Astrocyte (in vitro differentiated cells and primary cell): Measurements from ENCODE around the gene GPRC5B. TPM values are rescaled to one million over a fixed set of nuclear protein-coding genes. Genes with fewer than 3 reads are reported as not detected.

ENCODE experiments used
- DNase-seq: peaks from one replicate; pipeline ENCODE4 v3.0.0-alpha.2; 2010; ENCODE audit warnings: low read depth
- FAIRE-seq: peaks from 2 replicates; lab custom pipeline; 2011; peaks lifted over from hg19 to GRCh38; lab: Jason Lieb, UNC
- H2AFZ ChIP-seq: 2 replicates; pipeline ENCODE4 v1.6.0; 2012; ENCODE audit warnings: low read depth, low read length, inconsistent platforms
- H3K27ac ChIP-seq: 2 replicates; pipeline ENCODE4 v1.5.1; 2011; ENCODE audit warnings: low read depth, low read length, inconsistent platforms
- H3K27me3 ChIP-seq: 2 replicates; pipeline ENCODE4 v1.6.0; 2011; ENCODE audit warnings: low read length, inconsistent platforms; ENCODE audit not compliant: insufficient read depth
- H3K36me3 ChIP-seq: 2 replicates; pipeline ENCODE4 v1.5.1; 2011; ENCODE audit warnings: low read length, inconsistent platforms; ENCODE audit not compliant: insufficient read depth
- H3K4me1 ChIP-seq: 2 replicates; pipeline ENCODE4 v1.5.1; 2011; ENCODE audit warnings: low read length, inconsistent platforms; ENCODE audit not compliant: insufficient read depth
- H3K4me2 ChIP-seq: 2 replicates; pipeline ENCODE4 v1.6.0; 2012; ENCODE audit warnings: low read length, inconsistent platforms
- H3K4me3 ChIP-seq: 2 replicates; pipeline ENCODE4 v1.5.1; 2011; ENCODE audit warnings: low read depth, mild to moderate bottlenecking, low read length, inconsistent platforms; ENCODE audit not compliant: insufficient read depth
- H3K79me2 ChIP-seq: 2 replicates; pipeline ENCODE4 v1.6.0; 2012; ENCODE audit warnings: mild to moderate bottlenecking, low read length, inconsistent platforms; ENCODE audit not compliant: insufficient read depth
- H3K9ac ChIP-seq: 2 replicates; pipeline ENCODE4 v1.6.0; 2012; ENCODE audit warnings: mild to moderate bottlenecking, low read length, inconsistent platforms
- H3K9me3 ChIP-seq: 2 replicates; pipeline ENCODE4 v1.5.1; 2012; ENCODE audit warnings: low read depth, mild to moderate bottlenecking, low read length, inconsistent platforms; ENCODE audit not compliant: insufficient read depth
- H4K20me1 ChIP-seq: 2 replicates; pipeline ENCODE4 v1.6.0; 2012; ENCODE audit warnings: low read length, inconsistent platforms; ENCODE audit not compliant: insufficient read depth
- H3K27ac Mint-ChIP-seq: one replicate; pipeline ENCODE4 v1.8.0; 2021; ENCODE audit warnings: mild to moderate bottlenecking, mixed read lengths; ENCODE audit not compliant: unreplicated experiment
- H3K27me3 Mint-ChIP-seq: one replicate; pipeline ENCODE4 v1.8.0; 2021; ENCODE audit warnings: low read depth, mixed read lengths; ENCODE audit not compliant: unreplicated experiment
- H3K36me3 Mint-ChIP-seq: one replicate; pipeline ENCODE4 v1.8.0; 2021; ENCODE audit warnings: low read depth, mixed read lengths; ENCODE audit not compliant: unreplicated experiment
- H3K4me1 Mint-ChIP-seq: one replicate; pipeline ENCODE4 v1.8.0; 2021; ENCODE audit warnings: low read depth, mixed read lengths; ENCODE audit not compliant: unreplicated experiment
- H3K4me3 Mint-ChIP-seq: one replicate; pipeline ENCODE4 v1.8.0; 2021; ENCODE audit warnings: mild to moderate bottlenecking, moderate library complexity, mixed read lengths; ENCODE audit not compliant: unreplicated experiment
- H3K9me3 Mint-ChIP-seq: one replicate; pipeline ENCODE4 v1.8.0; 2021; ENCODE audit warnings: mild to moderate bottlenecking, mixed read lengths; ENCODE audit not compliant: unreplicated experiment
- EZH2 ChIP-seq: IDR thresholded peaks from 2 replicates; pipeline ENCODE4 v1.6.1; 2012; ENCODE audit warnings: mild to moderate bottlenecking, low read length, inconsistent platforms; ENCODE audit not compliant: insufficient read depth
- total RNA-seq: library from RNA; stranded (reverse); gene quantifications from 2 replicates; pipeline ENCODE4 v1.2.1, GENCODE V29; 2021
- TF ChIP-seq, protein P1 (sequence below): IDR thresholded peaks from 2 replicates; pipeline ENCODE4 v1.5.1; 2011; ENCODE audit warnings: low read depth, mild to moderate bottlenecking, inconsistent platforms, low read length, moderate library complexity; ENCODE audit not compliant: insufficient read depth

The GPRC5B gene
- total RNA-seq, 1 donor from 2014 or later = 9.3 TPM

DNA sequence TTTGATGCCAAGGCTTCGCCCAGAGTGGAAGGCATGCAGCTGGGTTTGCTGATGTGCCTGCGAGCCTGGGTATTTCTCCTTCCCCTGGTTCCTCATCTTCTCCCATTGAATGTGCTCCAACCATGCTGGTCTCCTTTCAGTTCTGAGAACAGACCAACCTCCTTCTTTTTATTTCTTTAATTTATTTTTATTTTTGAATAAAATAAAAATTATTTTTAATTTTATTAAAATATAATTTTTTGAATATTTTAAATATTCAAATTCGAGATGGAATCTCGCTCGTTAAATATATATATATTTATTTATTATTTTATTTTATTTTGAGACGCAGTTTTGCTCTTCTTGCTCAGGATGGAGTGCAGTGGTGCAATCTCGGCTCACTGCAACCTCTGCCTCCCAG is 30.2 kb upstream of the GPRC5B start:
- Mint-ChIP-seq H3K4me3 (no peak overlapping the region), H3K9me3 (no peaks in the 10 kb centered on the region), H3K36me3 (peaks cover 2% of the 10 kb centered on the region), H3K27me3 (no peaks in the 10 kb centered on the region), H3K27ac (no peak overlapping the region), H3K4me1 (peaks cover 6% of the 10 kb centered on the region)
- H3K36me3 ChIP-seq = no peaks in the 10 kb centered on the region
- H3K27ac ChIP-seq = no peak overlapping the region
- H3K27me3 ChIP-seq = peaks cover 3% of the 10 kb centered on the region
- no peak overlapping the region for H3K4me3 ChIP-seq
- no peak overlapping the region for H2AFZ ChIP-seq
- no peak for FAIRE-seq
- no peak overlapping the region for H3K9ac ChIP-seq
- H3K79me2 ChIP-seq = no peaks in the 10 kb centered on the region
- TF ChIP-seq, protein P1, sequence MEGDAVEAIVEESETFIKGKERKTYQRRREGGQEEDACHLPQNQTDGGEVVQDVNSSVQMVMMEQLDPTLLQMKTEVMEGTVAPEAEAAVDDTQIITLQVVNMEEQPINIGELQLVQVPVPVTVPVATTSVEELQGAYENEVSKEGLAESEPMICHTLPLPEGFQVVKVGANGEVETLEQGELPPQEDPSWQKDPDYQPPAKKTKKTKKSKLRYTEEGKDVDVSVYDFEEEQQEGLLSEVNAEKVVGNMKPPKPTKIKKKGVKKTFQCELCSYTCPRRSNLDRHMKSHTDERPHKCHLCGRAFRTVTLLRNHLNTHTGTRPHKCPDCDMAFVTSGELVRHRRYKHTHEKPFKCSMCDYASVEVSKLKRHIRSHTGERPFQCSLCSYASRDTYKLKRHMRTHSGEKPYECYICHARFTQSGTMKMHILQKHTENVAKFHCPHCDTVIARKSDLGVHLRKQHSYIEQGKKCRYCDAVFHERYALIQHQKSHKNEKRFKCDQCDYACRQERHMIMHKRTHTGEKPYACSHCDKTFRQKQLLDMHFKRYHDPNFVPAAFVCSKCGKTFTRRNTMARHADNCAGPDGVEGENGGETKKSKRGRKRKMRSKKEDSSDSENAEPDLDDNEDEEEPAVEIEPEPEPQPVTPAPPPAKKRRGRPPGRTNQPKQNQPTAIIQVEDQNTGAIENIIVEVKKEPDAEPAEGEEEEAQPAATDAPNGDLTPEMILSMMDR = no peak
- TF ChIP-seq EZH2 = no peak
- H3K4me1 ChIP-seq = no peaks in the 10 kb centered on the region
- no peak for DNase-seq
- no peaks in the 10 kb centered on the region for H3K9me3 ChIP-seq
- H4K20me1 ChIP-seq = no peaks in the 10 kb centered on the region
- no peak overlapping the region for H3K4me2 ChIP-seq

DNA sequence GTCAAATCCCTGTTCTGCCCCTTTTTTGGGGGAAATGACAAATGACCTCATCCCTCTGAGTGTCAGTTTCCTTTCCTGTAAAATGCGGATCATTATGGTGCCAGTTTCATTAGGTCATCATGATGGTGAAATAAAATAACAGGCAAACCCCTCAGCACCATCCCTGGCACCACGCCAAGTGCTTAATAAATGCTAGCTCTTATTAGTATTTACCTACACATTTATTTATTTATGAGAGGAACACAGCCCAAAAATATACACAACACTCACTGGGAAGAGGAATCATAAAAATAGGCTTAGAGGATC is 28.6 kb upstream of the GPRC5B start:
- no peak overlapping the region for H3K4me3 ChIP-seq
- no peaks in the 10 kb centered on the region for H3K4me1 ChIP-seq
- H3K9ac ChIP-seq = no peak overlapping the region
- TF ChIP-seq, protein P1 = no peak
- no peak overlapping the region for H3K4me2 ChIP-seq
- H4K20me1 ChIP-seq = no peaks in the 10 kb centered on the region
- Mint-ChIP-seq H3K36me3 (peaks cover 2% of the 10 kb centered on the region), H3K4me1 (peaks cover 6% of the 10 kb centered on the region), H3K27ac (no peak overlapping the region), H3K27me3 (no peaks in the 10 kb centered on the region), H3K9me3 (no peaks in the 10 kb centered on the region), H3K4me3 (no peak overlapping the region)
- no peaks in the 10 kb centered on the region for H3K9me3 ChIP-seq
- H3K27ac ChIP-seq = no peak overlapping the region
- peaks cover 3% of the 10 kb centered on the region for H3K27me3 ChIP-seq
- no peaks in the 10 kb centered on the region for H3K36me3 ChIP-seq
- H3K79me2 ChIP-seq = no peaks in the 10 kb centered on the region
- DNase-seq (no peak), FAIRE-seq (no peak)
- H2AFZ ChIP-seq = peak overlapping the region; percentile 14

DNA sequence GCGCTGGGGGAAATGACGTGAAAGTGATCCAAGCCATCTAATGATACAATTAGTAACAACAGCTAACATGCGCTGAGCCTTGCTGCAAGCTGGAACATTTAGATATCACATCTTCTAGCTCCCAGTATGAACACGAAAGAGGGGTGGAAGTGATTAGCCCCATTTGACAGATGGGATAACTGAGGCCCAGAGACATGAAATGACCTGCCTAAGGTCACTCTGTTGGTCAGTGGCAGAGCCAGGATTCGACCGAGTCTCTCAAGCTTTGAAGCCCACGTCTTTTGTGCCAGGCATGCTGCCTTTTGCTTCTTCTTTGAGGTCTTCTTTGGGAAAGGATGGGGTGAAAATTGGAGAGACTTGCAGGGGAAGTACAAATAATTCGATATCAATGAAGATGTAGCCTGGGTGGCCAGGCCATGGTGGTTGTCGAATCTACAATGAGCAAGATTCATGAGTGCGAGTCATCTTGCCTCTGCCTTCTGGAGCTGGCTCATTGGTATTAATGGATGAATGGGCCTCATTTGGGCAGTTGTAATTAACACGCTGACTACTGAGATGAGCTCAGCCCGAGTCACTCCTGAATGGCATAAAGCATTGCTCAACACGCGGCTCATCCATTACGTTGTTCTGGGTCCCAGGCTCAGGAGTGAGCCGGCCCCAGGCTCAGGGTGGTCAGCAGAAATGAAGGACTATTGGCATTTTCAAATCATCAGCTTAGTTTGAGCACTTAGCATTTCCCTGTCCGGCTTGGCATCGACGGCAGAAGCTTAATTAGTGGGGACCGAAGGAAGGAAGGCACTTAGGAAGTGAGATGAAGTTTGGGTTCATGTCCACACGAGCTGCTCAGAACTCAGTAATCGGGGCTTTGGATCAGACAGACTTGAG is 28.0 kb upstream of the GPRC5B start:
- no peak for TF ChIP-seq EZH2
- TF ChIP-seq, protein P1 = no peak
- no peaks in the 10 kb centered on the region for H3K27me3 Mint-ChIP-seq
- no peaks in the 10 kb centered on the region for H3K79me2 ChIP-seq
- DNase-seq (peak; percentile 8), FAIRE-seq (no peak)
- no peak overlapping the region for H3K27ac ChIP-seq
- peak overlapping the region; percentile 14 for H2AFZ ChIP-seq
- no peaks in the 10 kb centered on the region for H3K36me3 ChIP-seq
- no peaks in the 10 kb centered on the region for H3K4me1 ChIP-seq
- H3K27me3 ChIP-seq = peaks cover 3% of the 10 kb centered on the region
- H3K9ac ChIP-seq = no peak overlapping the region
- no peaks in the 10 kb centered on the region for H4K20me1 ChIP-seq
- H3K4me3 ChIP-seq = no peak overlapping the region
- peaks cover 2% of the 10 kb centered on the region for H3K36me3 Mint-ChIP-seq
- H3K27ac Mint-ChIP-seq = no peak overlapping the region
- peaks cover 6% of the 10 kb centered on the region for H3K4me1 Mint-ChIP-seq
- no peak overlapping the region for H3K4me2 ChIP-seq
- H3K4me3 Mint-ChIP-seq = no peak overlapping the region
- no peaks in the 10 kb centered on the region for H3K9me3 ChIP-seq
- no peaks in the 10 kb centered on the region for H3K9me3 Mint-ChIP-seq
